HG03558 (cell line): Measurements from ENCODE around the gene SPSB1.

Source experiments
- ATAC-seq: cut with Tn5 transposase; IDR thresholded peaks from one replicate; pipeline ENCODE4 v1.9.1; 2021; ENCODE audit warnings: moderate number of reproducible peaks; ENCODE audit not compliant: unreplicated experiment; ENCODE audit errors: extremely low read depth

Gene SPSB1

DNA sequence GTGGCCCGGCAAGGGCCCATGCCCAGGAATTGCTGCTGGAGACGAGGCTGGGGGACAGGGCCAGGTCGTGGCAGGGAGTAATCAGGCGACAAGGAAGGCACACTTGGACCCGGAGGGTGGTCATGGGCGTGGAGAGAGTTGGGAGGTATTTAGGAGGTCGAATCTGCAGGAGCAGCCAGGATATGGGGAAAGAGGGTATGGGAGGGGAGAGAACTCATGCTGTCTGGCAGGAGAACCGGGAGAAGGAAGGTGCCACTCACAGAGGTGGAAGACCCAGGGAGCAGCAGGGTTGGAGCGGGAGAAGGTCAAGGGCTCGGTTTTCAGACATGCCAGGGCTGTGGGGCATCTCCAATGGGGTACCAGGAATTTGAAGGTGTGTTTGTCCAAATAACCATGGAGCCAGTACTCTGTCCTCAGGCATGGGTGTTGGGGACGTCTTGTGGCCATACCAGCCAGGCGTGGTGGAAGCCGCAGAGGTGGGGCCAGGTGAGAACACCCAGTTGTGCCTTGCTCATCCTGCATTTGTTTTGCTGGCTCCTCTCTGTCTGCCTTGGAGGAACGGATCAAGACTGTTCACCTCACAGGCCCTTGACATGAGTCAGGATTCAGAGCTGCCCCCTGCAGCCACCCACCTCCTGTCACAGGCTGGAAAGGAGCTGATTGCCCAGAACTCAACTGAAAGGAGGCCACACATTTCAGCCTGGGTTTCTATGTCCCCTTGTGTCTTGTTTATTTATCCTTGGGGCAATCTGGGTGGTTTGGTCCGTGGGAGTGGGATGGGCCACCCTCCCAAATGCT is 111.6 kb downstream of the SPSB1 start:
- ATAC-seq = no peak

DNA sequence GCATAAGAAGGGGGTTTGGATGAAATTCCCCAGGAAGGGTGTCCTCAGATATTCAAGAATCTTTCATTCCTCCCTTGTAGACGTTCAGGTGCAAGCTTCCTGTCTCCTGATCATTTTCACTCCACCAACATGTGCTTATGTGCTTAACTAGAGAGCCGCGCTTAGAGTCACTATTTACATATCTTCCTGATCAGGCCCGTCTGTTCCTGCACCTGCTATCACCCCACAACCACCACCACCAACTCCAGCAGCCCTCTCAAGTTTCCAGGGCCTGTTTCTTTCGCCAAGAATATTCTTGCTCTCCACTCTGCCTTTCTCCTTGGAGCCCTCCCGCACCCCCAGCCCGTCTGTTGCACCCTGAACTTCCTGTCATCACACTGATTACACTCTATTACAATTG is 113.4 kb downstream of the SPSB1 start:
- ATAC-seq = no peak

DNA sequence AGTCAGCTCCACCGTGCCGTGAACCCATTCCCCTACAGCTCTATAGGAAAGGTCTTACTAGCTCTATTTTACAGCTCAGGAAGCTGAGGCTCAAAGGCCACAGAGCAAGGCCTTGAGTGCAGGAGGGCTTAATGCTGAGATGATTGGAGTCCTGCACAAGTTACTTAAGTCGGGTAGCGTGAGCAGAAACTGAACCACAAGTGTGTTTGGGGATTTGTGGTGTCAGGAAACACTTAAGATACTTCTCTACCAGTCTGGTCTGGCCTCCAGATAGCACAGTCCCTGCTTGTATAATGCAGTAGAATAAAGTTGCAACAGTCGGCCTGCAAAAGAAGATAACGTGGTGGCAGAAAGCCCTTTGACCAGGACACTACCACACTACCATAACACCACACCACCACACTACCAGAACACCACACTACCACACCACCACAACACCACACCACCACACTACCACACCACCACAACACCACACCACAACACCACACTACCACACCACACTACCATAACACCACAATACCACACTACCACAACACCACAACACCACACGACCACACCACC is 118.1 kb downstream of the SPSB1 start:
- ATAC-seq = no peak

- no peak for ATAC-seq
Observed at GRCh38 chr1:9413071-9413876, 120.6 kb downstream of the SPSB1 start.

GRCh38 chr1:9413877-9414213 is 121.2 kb downstream of the SPSB1 start:
- ATAC-seq = no peak

DNA sequence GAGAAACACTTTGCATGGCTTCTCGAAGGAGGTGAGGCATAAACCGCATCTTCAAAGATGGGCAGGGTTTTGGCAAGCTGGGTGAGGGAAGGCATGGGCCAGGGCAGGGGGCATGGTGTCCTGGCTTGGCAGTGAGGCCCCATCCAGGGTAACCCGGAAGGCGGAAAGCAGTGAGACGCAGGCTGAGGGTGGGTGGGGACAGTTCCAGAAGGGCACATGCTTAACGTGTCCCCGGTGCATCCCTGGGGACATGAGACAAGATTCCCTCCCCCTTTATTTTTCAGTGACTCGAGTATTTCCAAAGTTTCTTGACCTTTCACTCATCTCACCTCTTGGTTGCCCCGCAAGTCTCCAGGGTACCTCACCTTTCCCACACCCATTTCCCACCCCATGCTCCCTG is 123.8 kb downstream of the SPSB1 start:
- ATAC-seq = no peak

DNA sequence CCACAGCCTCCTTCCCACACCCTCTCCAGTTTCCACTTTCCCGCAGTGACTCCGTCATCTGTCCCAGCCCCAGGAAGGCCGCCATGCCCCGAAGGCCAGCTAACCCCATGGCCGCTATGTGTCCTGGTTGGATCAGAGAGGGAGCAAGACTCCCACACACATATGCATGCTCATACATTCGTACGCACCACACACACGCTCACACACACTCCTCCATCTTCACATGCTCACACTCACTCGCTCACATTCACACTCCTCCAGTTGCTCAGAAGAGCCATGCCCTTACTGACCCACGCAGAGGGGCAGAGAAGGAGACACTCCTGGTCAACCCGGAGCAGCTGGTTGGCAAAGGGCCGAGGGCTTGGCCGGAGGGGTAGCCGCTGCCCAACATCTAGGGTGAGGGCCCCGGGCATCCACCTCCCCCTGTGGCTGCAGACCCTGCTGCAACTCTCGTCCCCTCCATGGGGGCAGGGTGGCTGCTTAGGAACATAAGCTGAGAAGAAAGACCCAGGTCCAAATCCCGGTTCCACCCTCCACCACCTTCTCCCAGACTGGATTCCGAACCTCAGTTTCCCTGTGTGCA is 124.3 kb downstream of the SPSB1 start:
- no peak for ATAC-seq

- ATAC-seq = no peak
Observed at GRCh38 chr1:9417695-9418094, 125.0 kb downstream of the SPSB1 start.

- ATAC-seq = no peak
Observed at GRCh38 chr1:9418851-9419250, 126.2 kb downstream of the SPSB1 start.
